ENCODE results near the gene ST3GAL5. TPM values are rescaled to one million over a fixed set of nuclear protein-coding genes. Genes with fewer than 3 reads are reported as not detected.

The ST3GAL5 gene
- polyA plus RNA-seq, 3 donors: 9.2 to 12.4 (median 11.1) TPM

DNA sequence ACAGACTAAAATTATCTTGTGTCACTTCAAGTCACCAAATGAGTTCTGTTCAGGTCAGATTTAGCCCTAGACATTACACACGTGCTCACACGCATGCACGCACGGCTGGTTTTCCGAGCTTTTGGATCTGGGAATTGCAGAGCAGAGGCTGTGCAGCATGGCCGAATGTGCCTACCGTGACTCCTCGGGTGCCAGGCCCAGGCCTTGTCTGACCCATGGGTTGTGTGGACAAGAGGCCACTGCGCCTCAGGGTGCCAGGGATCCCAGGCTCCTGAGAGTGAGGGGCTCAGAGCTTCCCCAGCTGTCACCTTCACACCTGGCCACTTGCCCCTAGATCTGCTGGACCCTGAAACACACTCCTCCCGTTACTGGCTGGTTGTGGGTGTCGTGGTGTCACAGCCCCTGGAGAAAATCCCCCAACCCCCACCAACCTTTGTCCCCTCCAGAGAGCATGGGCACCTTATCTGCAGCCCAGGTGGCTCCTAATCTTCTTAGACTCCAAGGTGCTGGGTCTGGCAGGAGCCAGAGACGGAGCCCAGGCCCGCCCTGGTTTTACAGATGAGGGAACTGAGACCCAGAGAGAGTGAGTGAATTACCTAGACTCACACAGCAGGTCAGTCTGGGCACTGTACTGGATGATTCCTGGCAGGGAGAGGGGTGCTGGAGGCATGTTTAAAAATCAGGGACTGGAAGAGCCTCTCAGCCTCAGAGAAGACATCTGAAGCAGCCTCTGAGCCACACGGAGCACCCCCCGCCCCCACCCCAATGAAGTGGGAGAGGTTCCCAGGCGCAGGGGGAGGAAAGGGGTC lies 78.2 kb downstream of the ST3GAL5 start:
- no peak for DNase-seq

DNA sequence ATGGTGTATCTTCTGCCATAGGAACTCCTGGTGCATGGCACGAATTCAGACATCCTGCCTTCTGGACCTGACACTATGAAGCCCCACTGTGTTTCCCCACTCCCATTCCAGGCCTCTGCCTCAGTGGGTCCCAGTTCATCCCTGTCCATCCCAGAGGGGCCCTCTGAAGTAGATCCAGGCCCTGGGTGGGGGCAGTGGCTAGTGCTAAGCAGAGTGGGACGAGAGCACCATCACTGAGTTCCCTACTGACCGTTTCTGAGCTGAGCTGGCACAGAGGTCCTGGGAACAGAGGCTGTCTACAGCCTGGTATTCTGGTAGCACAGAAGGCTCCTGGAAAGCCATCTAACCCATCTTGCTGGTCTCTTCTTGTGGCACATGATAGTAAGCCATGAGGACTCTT lies 81.0 kb downstream of the ST3GAL5 start:
- no peak for DNase-seq

DNA sequence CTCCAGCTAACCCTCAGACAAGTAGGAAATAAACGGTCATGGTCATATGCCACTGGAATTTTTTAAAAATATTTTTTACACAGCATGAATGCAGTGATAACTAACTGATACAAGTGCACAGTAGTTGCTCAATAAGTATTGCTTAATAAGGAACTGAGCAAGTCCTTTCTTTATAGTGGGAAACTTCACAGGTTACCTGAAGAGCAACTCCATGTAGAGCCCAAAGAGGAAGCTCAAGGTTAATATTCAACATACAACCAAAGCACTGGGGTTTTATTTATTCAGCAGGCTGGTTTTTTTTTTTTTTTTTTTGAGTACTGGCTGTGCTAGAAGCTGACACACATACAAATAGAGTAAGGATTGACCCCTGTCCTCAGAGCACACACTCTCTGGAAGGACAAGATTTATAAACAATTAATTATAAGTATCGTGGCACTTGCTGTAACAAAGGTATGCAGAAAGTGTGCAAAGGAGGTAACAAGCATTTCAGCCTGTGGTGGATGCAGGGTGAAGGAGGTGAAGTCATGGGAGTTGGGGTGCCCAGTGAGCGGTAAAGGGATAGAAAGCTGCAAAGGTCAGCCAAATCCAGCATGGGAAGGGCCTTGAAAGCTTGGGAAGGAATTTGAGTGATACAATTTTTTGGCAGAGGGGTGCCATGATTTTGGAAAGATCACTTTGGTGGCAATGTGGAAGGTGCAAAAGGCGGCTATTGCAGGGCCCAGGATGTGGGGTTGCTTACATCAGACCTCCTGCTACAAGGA lies 82.3 kb downstream of the ST3GAL5 start:
- no peak for DNase-seq

DNA sequence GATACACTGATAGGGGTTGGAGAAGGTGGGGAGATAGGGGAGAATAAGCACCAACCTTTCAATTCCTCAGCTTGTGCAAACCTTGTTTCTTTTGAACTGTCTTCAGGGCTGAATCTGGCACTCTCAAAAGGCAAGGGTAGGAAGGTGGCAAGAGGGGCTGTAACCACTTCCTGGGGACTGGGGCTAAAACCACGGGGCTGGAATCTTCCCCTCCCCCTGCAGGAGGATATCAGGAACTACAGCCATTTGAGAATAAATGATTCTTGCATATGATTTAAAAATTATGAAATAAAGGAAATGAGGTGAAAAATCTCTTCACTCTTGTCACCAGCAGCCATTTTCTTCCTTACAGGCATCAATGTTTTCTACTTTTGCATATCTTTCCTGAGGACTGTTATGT lies 84.2 kb downstream of the ST3GAL5 start:
- no peak for DNase-seq

DNA sequence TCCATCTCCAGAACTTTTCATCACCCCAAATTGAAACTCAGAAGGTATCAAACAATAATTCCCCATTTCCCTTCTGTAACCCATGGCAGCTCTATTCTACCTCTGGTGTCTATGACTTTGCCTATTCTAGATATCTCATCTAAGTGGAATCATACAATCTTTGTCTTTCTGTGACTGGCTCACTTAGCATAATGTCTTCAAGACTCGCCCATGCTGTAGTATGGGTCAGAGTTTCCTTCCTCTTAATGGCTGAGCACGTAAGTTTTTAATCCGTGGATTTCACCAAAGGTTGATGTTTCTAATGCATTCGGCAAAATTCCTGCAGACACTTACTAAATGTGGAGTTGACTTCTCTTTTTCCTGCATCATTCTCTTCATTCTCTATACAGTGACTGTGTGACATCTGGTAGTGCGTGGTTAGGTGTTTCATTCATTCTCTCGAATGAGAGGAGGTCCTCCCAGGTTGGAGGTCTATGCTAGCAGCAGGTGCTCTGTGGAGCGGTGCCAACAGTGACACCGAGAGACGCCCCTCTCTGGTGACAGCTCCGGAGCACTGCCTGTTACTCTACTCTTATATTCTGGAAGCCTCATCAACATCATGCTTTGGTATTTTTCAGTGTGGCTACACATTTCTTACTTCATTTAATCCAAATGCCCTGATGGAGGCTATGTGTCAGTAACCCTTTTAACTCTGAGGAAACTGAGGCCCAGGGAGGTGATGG lies 84.9 kb downstream of the ST3GAL5 start:
- no peak for DNase-seq

DNA sequence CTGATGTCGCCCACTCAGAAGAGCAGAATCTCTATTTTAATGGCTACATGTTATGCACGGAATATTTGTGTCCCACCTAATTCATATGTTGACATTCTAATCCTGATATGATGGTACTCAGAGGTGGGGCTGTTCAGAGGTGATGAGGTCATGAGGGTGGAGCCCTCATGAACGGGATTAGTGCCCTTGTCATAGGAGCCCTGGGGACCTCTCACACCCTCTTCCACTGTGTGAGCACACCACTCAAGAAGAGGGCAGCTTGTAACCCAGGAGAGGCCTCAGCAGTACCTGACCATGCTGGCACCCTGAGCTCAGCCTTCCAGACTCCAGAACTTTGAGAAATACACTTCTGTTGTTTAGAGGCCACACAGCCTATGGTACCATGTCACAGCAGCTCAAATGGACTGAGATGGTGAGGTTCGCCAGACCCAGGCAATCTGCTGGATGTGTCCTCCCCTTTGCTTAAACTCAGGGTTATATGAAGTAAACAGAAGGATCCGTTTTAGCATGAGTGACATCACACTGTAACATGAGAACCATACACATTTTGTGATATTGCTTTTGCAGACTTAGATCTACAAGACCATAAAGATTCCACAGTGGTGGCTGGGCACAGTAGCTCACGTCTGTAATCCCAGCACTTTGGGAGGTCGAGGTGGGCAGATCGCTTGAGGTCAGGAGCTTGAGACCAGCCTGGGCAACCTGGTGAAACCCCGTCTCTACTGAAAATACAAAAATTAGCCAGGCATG lies 86.3 kb downstream of the ST3GAL5 start:
- no peak for DNase-seq

DNA sequence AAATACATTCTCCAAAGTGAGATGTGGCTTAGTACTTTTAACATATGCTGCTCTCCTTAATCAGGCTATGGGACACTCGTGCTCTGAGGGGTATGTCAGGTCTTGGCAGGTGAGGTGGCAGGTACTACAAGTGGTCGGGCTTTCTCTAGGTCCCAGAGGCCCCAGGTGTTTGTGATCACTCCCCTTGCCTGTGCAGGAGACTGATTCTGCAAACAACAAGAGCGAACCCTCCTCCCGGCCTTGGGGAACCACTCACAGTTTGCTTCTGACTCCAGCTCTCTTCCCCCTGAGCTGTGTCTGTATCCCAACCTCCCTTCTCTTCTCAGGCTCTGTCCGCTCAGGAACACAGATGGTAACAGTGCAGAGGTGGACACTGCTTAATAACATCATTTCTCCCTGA lies 86.9 kb downstream of the ST3GAL5 start:
- DNase-seq: no peak

DNA sequence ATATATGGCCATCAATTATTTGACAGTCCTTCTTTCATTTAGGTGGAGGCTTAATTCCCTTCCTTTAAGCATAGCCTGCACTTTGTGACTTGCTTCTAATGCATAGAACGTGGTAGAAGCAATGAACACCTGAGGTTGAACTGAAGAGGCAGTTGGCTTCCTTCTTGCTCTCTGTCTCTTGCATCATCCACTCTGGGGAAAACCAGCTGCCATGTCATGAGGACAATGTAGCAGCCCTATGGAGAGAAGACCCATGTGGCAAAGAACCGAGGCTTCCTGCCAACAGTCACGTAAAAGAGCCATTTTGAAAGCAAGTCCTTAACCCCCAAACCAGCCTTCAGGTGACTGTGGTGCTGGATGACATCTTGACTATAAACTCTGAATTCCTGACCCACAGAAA lies 88.2 kb downstream of the ST3GAL5 start:
- DNase-seq: no peak

DNA sequence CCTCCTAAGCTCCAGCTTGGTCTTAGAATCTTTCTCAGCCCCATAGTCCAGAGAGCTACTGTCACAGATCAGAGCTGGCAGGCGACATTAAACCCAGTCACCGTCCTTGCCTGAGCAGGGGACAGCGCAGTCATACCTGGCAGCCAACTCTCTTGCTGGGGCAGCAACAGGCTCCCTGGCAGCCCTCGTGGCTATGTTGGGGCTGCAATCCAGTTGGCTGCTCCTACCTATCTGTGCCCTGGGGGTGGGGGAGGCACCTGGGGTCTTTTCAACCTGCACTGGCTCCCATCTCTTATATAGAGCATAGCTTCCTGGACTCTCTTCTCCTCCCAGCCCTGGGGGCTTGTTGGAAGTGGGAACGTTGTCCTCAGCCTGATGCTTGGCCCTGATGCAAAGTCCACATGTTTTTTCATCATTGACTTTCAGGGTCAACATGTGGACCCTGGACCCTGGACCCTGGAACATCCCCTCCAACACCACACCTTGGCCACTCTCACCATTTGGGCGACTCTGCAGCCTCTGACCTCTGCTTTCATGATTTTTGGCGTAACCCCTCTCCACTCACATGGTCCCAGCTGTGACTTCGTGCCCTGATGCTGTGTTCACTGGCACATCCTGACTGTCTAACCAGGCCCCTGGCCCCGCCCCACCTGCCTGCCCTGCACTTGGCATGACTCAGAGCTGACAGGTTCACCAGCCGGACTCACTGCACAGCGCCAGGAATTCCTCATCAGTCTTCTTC lies 89.4 kb downstream of the ST3GAL5 start:
- DNase-seq: no peak

DNA sequence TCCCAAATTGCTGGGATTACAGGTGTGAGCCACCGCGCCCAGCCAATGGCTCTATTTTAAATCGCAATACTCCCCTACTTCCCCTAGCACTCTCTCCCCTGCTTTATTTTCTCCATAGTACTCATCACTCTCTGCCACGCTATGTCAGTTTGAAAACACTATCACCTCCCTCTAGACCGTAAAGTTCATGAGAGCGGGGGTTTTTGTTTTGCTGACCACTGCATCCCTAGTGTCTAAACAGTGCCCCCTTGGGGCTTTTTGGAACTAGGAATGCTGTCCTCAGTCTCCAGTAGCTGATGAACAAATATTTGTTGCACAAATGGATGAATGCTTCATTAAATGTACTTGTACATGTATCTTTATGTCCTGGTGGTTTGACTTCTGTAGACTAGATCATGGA lies 90.9 kb downstream of the ST3GAL5 start:
- DNase-seq: peak; percentile 51

DNA sequence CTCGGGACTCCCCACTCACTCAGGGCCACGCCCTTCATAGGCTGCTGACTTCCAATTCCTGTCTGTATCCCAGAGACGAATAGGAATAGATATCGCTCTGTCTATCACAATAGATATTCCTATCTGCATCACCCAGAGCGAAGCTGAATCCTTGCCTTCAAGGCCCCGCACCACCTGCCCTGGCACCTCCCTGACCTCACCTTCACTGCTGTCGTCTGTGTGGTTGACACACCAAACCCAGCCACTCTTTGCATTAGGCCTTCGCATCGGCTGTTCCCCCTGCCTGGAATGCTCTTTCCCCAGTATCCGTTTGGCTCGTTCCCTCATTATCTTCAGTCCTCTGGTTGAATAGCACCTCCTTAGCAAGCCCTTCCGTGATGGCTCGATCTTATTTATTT lies 91.5 kb downstream of the ST3GAL5 start:
- no peak for DNase-seq

DNA sequence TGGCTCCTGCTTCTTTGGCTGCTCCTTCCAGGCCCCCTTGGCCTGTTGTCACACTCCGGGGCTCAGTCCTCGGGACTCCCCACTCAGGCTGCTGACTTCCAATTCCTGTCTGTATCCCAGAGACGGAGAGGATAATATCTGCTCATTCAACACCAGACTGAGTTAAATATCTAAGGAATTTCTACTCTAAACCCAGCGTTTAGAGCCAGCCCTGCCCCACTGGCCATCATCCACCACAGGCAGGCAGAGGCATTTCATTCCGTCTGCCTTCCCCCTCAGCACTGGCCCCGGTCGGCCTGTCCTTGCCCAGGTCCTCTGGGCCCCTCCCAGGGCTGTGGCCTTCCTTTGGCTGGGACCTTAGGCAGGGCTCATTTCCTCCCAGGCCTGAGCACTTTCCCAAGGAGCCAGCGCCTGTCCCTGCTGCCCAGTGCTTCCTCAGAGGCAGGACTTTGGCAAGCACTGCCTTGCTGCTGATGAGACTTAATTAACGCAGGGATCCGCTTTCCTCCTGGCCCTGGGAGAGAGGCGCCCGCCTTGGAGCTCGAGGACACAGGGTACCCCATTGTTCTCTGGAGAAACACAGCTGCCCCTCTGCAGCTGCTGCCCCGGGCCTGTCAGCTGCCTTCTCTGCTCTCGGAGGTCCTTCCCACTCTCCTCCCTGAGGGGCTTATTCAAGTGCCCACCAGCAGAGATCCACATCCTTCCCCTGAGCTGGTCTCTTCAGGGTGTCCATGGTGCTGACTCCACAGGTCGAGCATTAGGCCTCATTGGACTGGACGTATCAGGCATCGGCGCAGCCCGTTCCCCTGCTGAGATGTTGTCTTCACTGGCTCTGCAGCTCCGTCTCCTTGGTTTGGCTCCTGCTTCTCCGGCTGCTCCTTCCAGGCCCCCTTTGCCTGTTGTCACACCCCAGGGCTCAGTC lies 92.2 kb downstream of the ST3GAL5 start:
- no peak for DNase-seq

DNA sequence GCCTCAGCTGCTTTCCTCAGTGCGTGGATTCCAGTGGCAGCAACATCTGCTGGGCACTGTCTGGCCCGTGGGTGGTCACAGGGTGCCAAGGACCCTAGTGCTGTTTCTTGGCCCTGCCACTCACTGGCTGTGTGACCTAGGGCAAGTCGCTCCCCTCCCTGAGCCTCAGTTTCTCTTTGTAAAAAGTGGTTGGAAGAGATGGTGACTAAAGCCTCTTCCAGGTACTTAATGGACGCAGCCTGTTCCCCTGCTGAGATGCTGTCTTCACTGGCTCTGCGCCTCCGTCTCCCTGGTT lies 92.8 kb downstream of the ST3GAL5 start:
- no peak for DNase-seq

DNA sequence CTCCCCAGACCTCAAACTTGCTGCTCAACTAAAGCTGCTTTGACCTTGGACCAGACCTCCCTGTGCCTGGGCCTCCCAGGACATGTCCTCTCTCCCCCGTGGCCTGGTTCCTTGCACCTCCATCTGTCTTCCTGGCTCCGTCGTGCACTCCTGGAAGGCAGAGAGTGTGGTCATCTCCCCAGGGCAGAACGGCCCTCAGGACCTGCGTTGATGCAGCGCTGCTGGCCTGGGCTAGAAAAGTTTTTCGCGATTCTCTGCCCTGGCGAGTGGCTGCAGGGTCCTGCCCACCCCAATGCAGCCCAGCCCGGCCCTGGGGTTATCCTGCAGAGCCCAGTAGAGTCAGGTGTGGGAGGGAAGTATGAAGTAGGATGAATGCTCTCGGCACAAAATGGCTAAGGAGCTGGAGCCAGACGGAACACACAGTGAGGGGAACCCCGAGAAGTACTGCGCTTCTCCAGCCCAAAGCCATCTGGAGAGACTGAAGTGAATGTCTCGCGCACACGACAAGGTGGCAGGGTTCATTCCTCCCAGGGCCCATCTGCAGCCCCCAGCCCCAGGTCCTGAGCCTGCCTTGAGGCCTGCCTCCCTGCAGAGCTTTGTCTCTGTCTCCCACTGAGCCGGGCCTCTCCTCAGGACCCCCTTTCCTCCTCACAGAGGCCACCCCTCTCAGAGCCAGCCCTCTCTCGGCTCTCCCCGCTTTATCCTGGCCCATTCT lies 93.3 kb downstream of the ST3GAL5 start:
- DNase-seq: no peak

DNA sequence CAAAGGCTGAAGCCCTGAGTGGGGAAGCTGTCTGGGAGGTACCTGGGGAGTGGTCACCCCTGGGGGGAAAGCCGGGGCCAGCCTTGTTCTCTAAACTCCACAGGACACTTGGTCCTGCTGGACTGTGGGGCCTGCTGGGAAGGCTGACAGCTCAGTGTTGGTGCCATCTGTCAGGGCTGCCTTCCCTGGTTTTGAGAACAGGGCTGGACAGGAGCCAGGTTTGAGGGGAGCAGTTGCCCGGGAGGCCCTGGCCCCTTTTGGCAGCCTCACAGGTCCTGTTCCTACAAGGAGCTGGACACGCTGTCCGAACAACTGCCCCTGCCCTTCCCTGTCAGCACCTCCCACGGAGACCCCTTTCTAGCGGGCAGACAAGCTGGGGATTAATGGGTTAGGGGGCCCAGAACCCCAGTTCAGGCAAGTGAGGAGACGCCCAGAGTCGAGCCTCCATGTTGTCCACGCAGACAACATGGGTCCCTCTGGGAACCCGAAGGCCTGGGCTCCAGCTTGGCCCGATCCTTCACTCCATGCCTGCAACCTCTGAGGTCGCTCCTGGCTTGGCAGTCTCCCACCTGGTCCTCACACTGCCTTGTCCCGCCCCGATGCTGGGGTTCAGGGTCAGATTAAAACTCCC lies 94.2 kb downstream of the ST3GAL5 start:
- DNase-seq: no peak

DNA sequence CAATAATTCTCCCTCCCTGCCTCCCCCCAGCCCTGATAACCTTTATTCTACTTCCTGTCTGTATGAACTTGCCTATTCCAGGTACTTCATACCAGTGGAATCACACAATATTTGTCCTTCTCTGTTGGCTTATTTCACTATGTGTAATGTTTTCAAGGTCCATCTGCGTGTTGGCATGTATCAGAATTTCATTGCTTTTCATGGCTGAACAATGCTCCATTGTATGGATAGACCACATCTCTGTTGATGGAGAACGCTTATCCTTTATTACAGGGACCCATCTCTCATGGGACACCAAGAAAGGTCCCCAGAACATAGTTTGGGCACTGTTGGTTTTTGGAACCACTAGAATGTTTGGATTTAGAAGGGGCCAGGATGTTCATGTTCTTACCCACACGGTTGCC lies 94.8 kb downstream of the ST3GAL5 start:
- DNase-seq: no peak

DNA sequence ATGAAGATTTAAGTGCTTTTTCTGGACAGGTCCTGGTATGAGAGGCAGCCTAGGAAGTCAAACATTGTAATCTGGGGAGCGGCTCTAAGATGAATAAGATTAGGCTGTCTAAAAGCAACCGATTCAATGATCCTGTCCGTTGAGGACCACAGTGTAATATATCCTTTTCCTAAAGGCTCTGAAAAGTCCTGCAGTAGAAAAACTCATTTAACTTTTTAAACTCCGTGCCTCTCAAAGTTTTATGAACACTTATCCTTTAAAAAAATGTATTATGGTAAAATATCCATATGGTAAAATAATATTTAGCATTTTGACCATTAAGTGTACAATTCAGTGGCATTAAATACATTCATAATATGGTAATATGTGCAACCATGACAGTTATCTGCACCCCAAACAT lies 95.2 kb downstream of the ST3GAL5 start:
- no peak for DNase-seq

DNA sequence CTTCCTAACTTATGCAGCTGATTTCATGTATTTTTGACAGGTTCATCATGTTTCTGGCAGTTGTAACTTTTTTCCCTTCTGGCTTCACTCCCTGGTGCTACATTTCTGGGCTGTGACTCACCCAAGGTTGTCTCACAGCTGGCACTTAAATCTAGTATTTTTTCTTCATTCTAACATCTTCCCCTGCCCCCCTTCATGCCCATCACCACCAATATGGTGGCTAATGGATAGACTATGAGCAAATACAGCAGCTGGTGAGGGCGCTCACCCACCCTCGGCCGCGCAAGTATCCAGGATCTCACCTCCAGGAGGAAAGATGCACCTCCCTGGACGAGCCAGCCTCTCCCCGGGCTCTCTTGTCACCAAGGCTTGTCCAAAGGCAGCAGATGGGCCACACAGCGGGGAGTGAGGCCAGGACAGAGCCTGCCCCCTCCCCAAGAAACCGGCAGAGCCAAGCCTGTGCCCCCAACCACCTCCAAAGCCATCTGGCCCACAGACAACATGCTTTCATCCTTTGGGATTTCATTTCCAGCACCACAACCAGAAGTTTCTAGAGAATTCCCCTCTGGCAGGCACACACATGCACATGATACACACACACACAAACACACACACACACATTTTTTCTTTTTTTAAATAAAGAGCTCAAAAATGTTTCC lies 95.9 kb downstream of the ST3GAL5 start:
- DNase-seq: no peak

Measured in renal pelvis (tissue), 4 donors.